ENCODE results near the gene BEST1. TPM values are rescaled to one million over a fixed set of nuclear protein-coding genes. Genes with fewer than 3 reads are reported as not detected.

The BEST1 gene
- total RNA-seq, 1 experiment from 2014 or later: 2.3 TPM

GRCh38 chr11:62008193-62008592 is 58.0 kb downstream of the BEST1 start (continued):
- TF ChIP-seq CBX3 (IDR thresholded peaks at IDR 0.05; ENCODE audit: low read depth): no peak

GRCh38 chr11:62010935-62011528 is 60.9 kb downstream of the BEST1 start:
- POLR2A ChIA-PET: interaction anchor here (1.7 kb wide), 1 partner anchor 43 kb away, joined by 6 read pairs; the partner anchor contains the start of gene FTH1
- intact Hi-C loops (cut with micrococcal nuclease): no loop called here

More at GRCh38 chr11:62010935-62011528, 60.9 kb downstream of the BEST1 start:
- H3K79me2 ChIP-seq (ENCODE audit: insufficient read depth, low read length): no peaks in the 10 kb centered on the region
- DNase-seq (ENCODE audit: low read depth, low spot score): no peak
- H3K4me1 ChIP-seq (ENCODE audit: control insufficient read depth in 1 of 2, insufficient read depth in 2 of 2, low read length in 2 of 2): peaks cover 17 to 20% of the 10 kb centered on the region in 2 experiments
- no peak overlapping the region for H3K4me2 ChIP-seq (ENCODE audit: low read length)
- H3K36me3 ChIP-seq (ENCODE audit: control insufficient read depth in 1 of 2, insufficient read depth in 2 of 2, low read length in 2 of 2): no peaks in the 10 kb centered on the region
- ATAC-seq: no peak
- H3K27ac ChIP-seq (ENCODE audit: low read depth, low read length): no peak overlapping the region
- H2AFZ ChIP-seq (ENCODE audit: low read depth, low read length, poor library complexity, severe bottlenecking): no peak overlapping the region
- no peaks in the 10 kb centered on the region for H3K9me2 ChIP-seq (ENCODE audit: insufficient read depth)
- ChIA-PET CTCF (interaction anchor here (1.0 kb wide), 1 partner anchor 112 kb away, joined by 3 read pairs; no protein-coding TSS in a partner anchor), RAD21 (ENCODE audit: low non-redundant PET in 1 of 2, low total read pairs in 2 of 2, uncharacterized antibody in 2 of 2, unreplicated experiment in 2 of 2) (interaction anchor here in 1 of 2 experiments (0.7 kb wide), 1 partner anchor 63 kb away, joined by 3 read pairs; no protein-coding TSS in a partner anchor)
- no peaks in the 10 kb centered on the region for H3K9me3 ChIP-seq (ENCODE audit: control insufficient read depth in 1 of 2, insufficient read depth in 1 of 2, low read depth in 1 of 2, low read length in 2 of 2)
- H3K4me3 ChIP-seq (replicated peaks in 1 of 2; ENCODE audit: low read depth in 1 of 2, low read length in 2 of 2): no peak overlapping the region
- no TSS peak for BruUV-seq (replicated peaks)
- H3K9ac ChIP-seq (ENCODE audit: low read length): no peak overlapping the region
- no peaks in the 10 kb centered on the region for H4K20me1 ChIP-seq (ENCODE audit: insufficient read depth)
- TF ChIP-seq SRF (IDR thresholded peaks at IDR 0.05; ENCODE audit: low read depth) (no peak), MAX (IDR thresholded peaks at IDR 0.05) (no peak), EZH2 (IDR thresholded peaks at IDR 0.05) (no peak), ATF3 (IDR thresholded peaks at IDR 0.05) (no peak), CTCF (IDR thresholded peaks at IDR 0.05 in 2 of 3, conservative IDR thresholded peaks at IDR 0.05 in 1 of 3; ENCODE audit: borderline replicate concordance in 1 of 3, insufficient read depth in 1 of 3, low read depth in 2 of 3, low read length in 2 of 3) (no peak), ELF1 (IDR thresholded peaks at IDR 0.05; ENCODE audit: borderline replicate concordance, low read depth) (no peak), REST (IDR thresholded peaks at IDR 0.05; ENCODE audit: low read depth) (no peak), EZH2phosphoT487 (IDR thresholded peaks at IDR 0.05; ENCODE audit: borderline replicate concordance) (no peak), CEBPB (IDR thresholded peaks at IDR 0.05; ENCODE audit: low read depth) (no peak)
- no peaks in the 10 kb centered on the region for H3K27me3 ChIP-seq (ENCODE audit: insufficient read depth, low read length)

All from HCT116 (cell line).